ENCODE data around the gene OR8H3. TPM values are rescaled to one million over a fixed set of nuclear protein-coding genes. Genes with fewer than 3 reads are reported as not detected.

The OR8H3 gene
- polyA plus RNA-seq, 1 donor (not counting 4 experiments of a cell fraction or from before 2014, with no cell fraction given), result not detected

DNA sequence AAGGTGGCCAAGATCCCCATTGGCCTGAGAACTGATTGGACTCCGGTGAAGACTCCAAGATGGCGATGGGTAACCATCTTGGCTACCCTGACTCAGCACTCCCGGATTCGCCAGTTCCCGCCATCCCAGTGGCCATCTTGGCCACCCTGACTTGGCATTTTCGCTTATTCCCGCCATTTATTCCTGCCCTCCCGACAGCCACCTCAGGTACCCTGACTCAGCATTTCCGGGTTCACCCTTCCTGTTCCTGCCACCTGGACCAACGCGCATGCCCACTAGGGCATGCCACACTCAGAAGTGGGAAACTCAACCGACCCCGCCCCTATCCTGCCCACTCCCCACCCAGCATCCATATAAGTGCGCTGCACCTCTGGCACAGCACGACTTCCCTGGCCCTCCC lies 30.2 kb downstream of the OR8H3 start:
- no peaks in the 10 kb centered on the region for H3K9me1 ChIP-seq (ENCODE audit: control insufficient read depth, extremely low read depth, insufficient read depth, low read length)
- H3K27me3 ChIP-seq (ENCODE audit: control insufficient read depth, extremely low read depth, insufficient read depth, low read length), result no peaks in the 10 kb centered on the region
- no peak overlapping the region for H3K27ac ChIP-seq (ENCODE audit: control insufficient read depth, insufficient read depth, low read length)
- DNase-seq (ENCODE audit: low read depth, low spot score), result no peak
- no peak overlapping the region for H3K4me3 ChIP-seq (ENCODE audit: control insufficient read depth in 2 of 3, extremely low read depth in 1 of 3, insufficient read depth in 2 of 3, low read depth in 1 of 3, low read length in 3 of 3)
- no peaks in the 10 kb centered on the region for H3K36me3 ChIP-seq (ENCODE audit: control insufficient read depth in 2 of 2, extremely low read depth in 1 of 2, insufficient read depth in 2 of 2, low read length in 2 of 2)
- H3K9me3 ChIP-seq (ENCODE audit: control insufficient read depth, low read depth, low read length), result peaks cover 4% of the 10 kb centered on the region
- no peak overlapping the region for H3K9ac ChIP-seq (ENCODE audit: control insufficient read depth, extremely low read depth, insufficient read depth, low read length)
- dilution Hi-C loops (cut with MboI; ENCODE audit: extremely low pct_ligation_motif_present, low sequenced_read_pairs), result no loop called here
- FAIRE-seq, result no peak
- TF ChIP-seq, protein P1, sequence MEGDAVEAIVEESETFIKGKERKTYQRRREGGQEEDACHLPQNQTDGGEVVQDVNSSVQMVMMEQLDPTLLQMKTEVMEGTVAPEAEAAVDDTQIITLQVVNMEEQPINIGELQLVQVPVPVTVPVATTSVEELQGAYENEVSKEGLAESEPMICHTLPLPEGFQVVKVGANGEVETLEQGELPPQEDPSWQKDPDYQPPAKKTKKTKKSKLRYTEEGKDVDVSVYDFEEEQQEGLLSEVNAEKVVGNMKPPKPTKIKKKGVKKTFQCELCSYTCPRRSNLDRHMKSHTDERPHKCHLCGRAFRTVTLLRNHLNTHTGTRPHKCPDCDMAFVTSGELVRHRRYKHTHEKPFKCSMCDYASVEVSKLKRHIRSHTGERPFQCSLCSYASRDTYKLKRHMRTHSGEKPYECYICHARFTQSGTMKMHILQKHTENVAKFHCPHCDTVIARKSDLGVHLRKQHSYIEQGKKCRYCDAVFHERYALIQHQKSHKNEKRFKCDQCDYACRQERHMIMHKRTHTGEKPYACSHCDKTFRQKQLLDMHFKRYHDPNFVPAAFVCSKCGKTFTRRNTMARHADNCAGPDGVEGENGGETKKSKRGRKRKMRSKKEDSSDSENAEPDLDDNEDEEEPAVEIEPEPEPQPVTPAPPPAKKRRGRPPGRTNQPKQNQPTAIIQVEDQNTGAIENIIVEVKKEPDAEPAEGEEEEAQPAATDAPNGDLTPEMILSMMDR (optimal IDR thresholded peaks at IDR 0.05 in 1 of 3, IDR thresholded peaks at IDR 0.05 in 1 of 3, conservative IDR thresholded peaks at IDR 0.05 in 1 of 3; ENCODE audit: extremely low read depth in 1 of 3, insufficient read depth in 2 of 3, low read length in 3 of 3), result no peak
- TF ChIP-seq EZH2 (IDR thresholded peaks at IDR 0.05; ENCODE audit: low read length), result no peak
- no peak overlapping the region for H3K4me2 ChIP-seq (ENCODE audit: control insufficient read depth, extremely low read depth, insufficient read depth, low read depth, low read length)
- no peaks in the 10 kb centered on the region for H3K4me1 ChIP-seq (ENCODE audit: control insufficient read depth, extremely low read depth, insufficient read depth, low read length)
- no peaks in the 10 kb centered on the region for H4K20me1 ChIP-seq (ENCODE audit: control insufficient read depth, extremely low read depth, insufficient read depth, low read length)
- H2AFZ ChIP-seq (ENCODE audit: control insufficient read depth, low read length), result no peak overlapping the region
- no peaks in the 10 kb centered on the region for H3K79me2 ChIP-seq (ENCODE audit: control insufficient read depth, insufficient read depth, low read length)

DNA sequence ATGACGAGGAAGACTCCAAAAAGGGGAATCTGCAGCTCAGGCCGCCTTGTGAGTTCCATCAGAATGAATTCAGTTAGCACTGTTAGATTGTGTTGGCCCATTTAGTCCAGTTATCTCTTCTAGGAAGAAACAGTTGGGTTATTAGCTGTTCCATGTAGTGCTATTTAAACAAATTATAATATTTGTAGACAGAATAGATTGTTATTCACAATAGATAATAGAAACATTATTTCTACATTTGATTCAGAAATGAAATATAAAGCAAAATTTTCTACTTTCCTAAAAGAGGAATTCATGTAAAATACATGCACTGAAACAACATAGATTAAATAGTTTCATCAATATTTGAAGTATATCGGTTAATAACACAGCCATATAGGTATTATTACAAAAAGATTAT lies 38.0 kb downstream of the OR8H3 start, which contains the start of gene OR8K5:
Gene OR8K5, minus strand, starts transcription at position 101 of the 400 bp plus-strand sequence. Its CDS starts 0 bp downstream, at position 101.
- no peaks in the 10 kb centered on the region for H3K9me1 ChIP-seq (ENCODE audit: control insufficient read depth, extremely low read depth, insufficient read depth, low read length)
- no peak for TF ChIP-seq EZH2 (IDR thresholded peaks at IDR 0.05; ENCODE audit: low read length)
- TF ChIP-seq, protein P1 (optimal IDR thresholded peaks at IDR 0.05 in 1 of 3, IDR thresholded peaks at IDR 0.05 in 1 of 3, conservative IDR thresholded peaks at IDR 0.05 in 1 of 3; ENCODE audit: extremely low read depth in 1 of 3, insufficient read depth in 2 of 3, low read length in 3 of 3), result no peak
- DNase-seq (ENCODE audit: low read depth, low spot score) (no peak), FAIRE-seq (no peak)
- no peak within 1 kb of the TSS for H3K4me2 ChIP-seq (ENCODE audit: control insufficient read depth, extremely low read depth, insufficient read depth, low read depth, low read length)
- dilution Hi-C loops (cut with MboI; ENCODE audit: extremely low pct_ligation_motif_present, low sequenced_read_pairs), result no loop called here
- no peaks in the 10 kb centered on the region for H4K20me1 ChIP-seq (ENCODE audit: control insufficient read depth, extremely low read depth, insufficient read depth, low read length)
- H3K4me3 ChIP-seq (ENCODE audit: control insufficient read depth in 2 of 3, extremely low read depth in 1 of 3, insufficient read depth in 2 of 3, low read depth in 1 of 3, low read length in 3 of 3), result no peak within 1 kb of the TSS
- no peaks in the 10 kb centered on the region for H3K9me3 ChIP-seq (ENCODE audit: control insufficient read depth, low read depth, low read length)
- no peaks in the 10 kb centered on the region for H3K27me3 ChIP-seq (ENCODE audit: control insufficient read depth, extremely low read depth, insufficient read depth, low read length)
- H3K79me2 ChIP-seq (ENCODE audit: control insufficient read depth, insufficient read depth, low read length), result no peaks in the 10 kb centered on the region
- no peak within 1 kb of the TSS for H2AFZ ChIP-seq (ENCODE audit: control insufficient read depth, low read length)
- no peak within 1 kb of the TSS for H3K9ac ChIP-seq (ENCODE audit: control insufficient read depth, extremely low read depth, insufficient read depth, low read length)
- no peaks in the 10 kb centered on the region for H3K4me1 ChIP-seq (ENCODE audit: control insufficient read depth, extremely low read depth, insufficient read depth, low read length)
- no peaks in the 10 kb centered on the region for H3K36me3 ChIP-seq (ENCODE audit: control insufficient read depth in 2 of 2, extremely low read depth in 1 of 2, insufficient read depth in 2 of 2, low read length in 2 of 2)
- H3K27ac ChIP-seq (ENCODE audit: control insufficient read depth, insufficient read depth, low read length), result no peak within 1 kb of the TSS
